ENCODE data around the gene XRRA1.

DNA sequence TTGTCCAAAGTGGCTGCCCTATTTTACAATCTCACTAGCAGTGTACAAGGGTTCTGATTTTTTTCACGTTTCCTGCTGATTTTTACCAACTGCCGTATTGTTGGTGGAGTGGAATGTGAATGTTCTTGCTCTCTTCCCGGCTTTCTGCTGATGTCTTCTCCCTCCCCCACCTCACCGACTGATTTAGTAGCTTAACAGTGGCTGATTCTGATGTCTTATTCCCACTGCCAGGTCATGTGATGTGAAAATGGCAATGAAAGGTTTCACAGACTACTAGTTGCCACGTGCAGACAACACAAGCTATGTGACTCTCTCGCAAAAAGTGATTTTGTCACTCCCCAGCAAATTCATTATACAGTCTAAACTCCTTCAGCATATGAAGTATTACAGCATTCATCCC is 22.5 kb upstream of the XRRA1 start:
- TF ChIP-seq POLR2A (IDR thresholded peaks at IDR 0.05; ENCODE audit: low read depth, low read length) (no peak), POLR2AphosphoS5 (IDR thresholded peaks at IDR 0.05; ENCODE audit: low read depth, low read length) (no peak), TAF1 (IDR thresholded peaks at IDR 0.05; ENCODE audit: borderline replicate concordance, low read depth, low read length) (no peak)
